Loucy (cell line): Measurements from ENCODE around the gene ENKUR.

ENCODE experiments used
- H2AFZ ChIP-seq: fragments of 200-600 bp; sonication (generic); 2 replicates; pipeline ENCODE4 v1.6.0; 2016; ENCODE audit warnings: antibody characterized with exemption, mild to moderate bottlenecking, low read length, moderate library complexity
- H3F3A ChIP-seq: fragments of 200-600 bp; 2 replicates; pipeline ENCODE4 v1.6.0; 2016; ENCODE audit warnings: antibody characterized with exemption, low read depth, mild to moderate bottlenecking
- H3K27me3 ChIP-seq: fragments of 200-600 bp; sonication (generic); 2 replicates; pipeline ENCODE4 v1.6.1; 2014; ENCODE audit warnings: low read length, mild to moderate bottlenecking; ENCODE audit not compliant: insufficient read depth, poor library complexity, severe bottlenecking
- H3K36me3 ChIP-seq: fragments of 200-600 bp; sonication (generic); 2 replicates; pipeline ENCODE4 v1.6.1; 2016; ENCODE audit warnings: low read length; ENCODE audit not compliant: insufficient read depth
- H3K4me1 ChIP-seq: fragments of 200-600 bp; sonication (generic); 2 replicates; pipeline ENCODE4 v1.5.1; 2014; ENCODE audit warnings: low read length, mild to moderate bottlenecking; ENCODE audit not compliant: insufficient read depth, poor library complexity, severe bottlenecking
- H3K4me2 ChIP-seq: fragments of 200-600 bp; sonication (generic); 2 replicates; pipeline ENCODE4 v1.6.0; 2014; ENCODE audit warnings: antibody characterized with exemption, low read length, low read depth, mild to moderate bottlenecking; ENCODE audit not compliant: poor library complexity, severe bottlenecking
- H3K4me3 ChIP-seq: fragments of 200-600 bp; sonication (generic); 2 replicates; pipeline ENCODE4 v1.5.1; 2014; ENCODE audit warnings: low read length, mild to moderate bottlenecking, mixed read lengths; ENCODE audit not compliant: poor library complexity, severe bottlenecking
- H3K79me2 ChIP-seq: fragments of 200-600 bp; sonication (generic); 2 replicates; pipeline ENCODE4 v1.6.1; 2014; ENCODE audit warnings: low read length; ENCODE audit not compliant: insufficient read depth
- H3K9ac ChIP-seq: fragments of 200-600 bp; sonication (generic); 2 replicates; pipeline ENCODE4 v1.6.0; 2014; ENCODE audit warnings: mild to moderate bottlenecking, low read depth, low read length, moderate library complexity; ENCODE audit not compliant: poor library complexity, severe bottlenecking
- H3K9me2 ChIP-seq: fragments of 200-600 bp; sonication (generic); replicated peaks from 2 replicates; pipeline ENCODE4 v1.6.1; 2016; ENCODE audit warnings: low read depth, low read length, mixed read lengths
- H3K9me3 ChIP-seq: fragments of 200-600 bp; sonication (generic); 2 replicates; pipeline ENCODE4 v1.6.1; 2014; ENCODE audit warnings: mild to moderate bottlenecking, antibody characterized with exemption, low read length, low read depth; ENCODE audit not compliant: insufficient read depth
- H4K20me1 ChIP-seq: fragments of 200-600 bp; sonication (generic); 2 replicates; pipeline ENCODE4 v1.6.0; 2014; ENCODE audit warnings: antibody characterized with exemption, low read length, mild to moderate bottlenecking; ENCODE audit not compliant: insufficient read depth, poor library complexity, severe bottlenecking
- EZH2phosphoT487 ChIP-seq: fragments of 200-600 bp; IDR thresholded peaks from 2 replicates; pipeline ENCODE4 v1.6.1; 2018; ENCODE audit warnings: antibody characterized with exemption, mild to moderate bottlenecking, moderate library complexity, borderline replicate concordance
- TF ChIP-seq, protein P1 (sequence below): fragments of 200-600 bp; sonication (generic); conservative IDR thresholded peaks from 2 replicates; pipeline ENCODE4 v1.5.1; 2014; ENCODE audit warnings: mild to moderate bottlenecking, antibody characterized with exemption, low read length

ENKUR gene

DNA sequence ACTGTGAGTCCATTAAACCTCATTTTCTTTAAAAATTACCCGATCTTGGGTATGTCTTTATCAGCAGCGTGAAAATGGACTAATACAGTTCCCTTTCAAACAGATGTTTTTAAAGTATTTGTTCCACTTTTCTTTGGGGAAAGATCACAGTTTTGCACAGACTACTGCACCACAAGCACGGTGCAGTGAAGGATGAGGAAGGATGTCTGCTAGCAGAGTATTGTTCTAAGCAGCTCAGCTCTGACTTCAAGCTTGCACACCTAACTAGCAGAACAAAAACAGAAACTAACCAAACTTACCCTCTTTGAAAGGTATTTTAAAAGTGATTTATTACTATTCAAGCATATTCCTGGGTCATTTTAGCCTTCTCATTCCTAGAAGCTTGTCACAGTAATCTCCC, 20.4 kb upstream of the ENKUR start:
- no peak overlapping the region for H3K4me2 ChIP-seq
- H3K9me3 ChIP-seq = no peaks in the 10 kb centered on the region
- H2AFZ ChIP-seq = no peak overlapping the region
- TF ChIP-seq, protein P1, sequence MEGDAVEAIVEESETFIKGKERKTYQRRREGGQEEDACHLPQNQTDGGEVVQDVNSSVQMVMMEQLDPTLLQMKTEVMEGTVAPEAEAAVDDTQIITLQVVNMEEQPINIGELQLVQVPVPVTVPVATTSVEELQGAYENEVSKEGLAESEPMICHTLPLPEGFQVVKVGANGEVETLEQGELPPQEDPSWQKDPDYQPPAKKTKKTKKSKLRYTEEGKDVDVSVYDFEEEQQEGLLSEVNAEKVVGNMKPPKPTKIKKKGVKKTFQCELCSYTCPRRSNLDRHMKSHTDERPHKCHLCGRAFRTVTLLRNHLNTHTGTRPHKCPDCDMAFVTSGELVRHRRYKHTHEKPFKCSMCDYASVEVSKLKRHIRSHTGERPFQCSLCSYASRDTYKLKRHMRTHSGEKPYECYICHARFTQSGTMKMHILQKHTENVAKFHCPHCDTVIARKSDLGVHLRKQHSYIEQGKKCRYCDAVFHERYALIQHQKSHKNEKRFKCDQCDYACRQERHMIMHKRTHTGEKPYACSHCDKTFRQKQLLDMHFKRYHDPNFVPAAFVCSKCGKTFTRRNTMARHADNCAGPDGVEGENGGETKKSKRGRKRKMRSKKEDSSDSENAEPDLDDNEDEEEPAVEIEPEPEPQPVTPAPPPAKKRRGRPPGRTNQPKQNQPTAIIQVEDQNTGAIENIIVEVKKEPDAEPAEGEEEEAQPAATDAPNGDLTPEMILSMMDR = no peak
- no peak for TF ChIP-seq EZH2phosphoT487
- H3K9me2 ChIP-seq = no peaks in the 10 kb centered on the region
- no peaks in the 10 kb centered on the region for H4K20me1 ChIP-seq
- no peak overlapping the region for H3K4me3 ChIP-seq
- H3K9ac ChIP-seq = no peak overlapping the region
- no peaks in the 10 kb centered on the region for H3K4me1 ChIP-seq
- no peaks in the 10 kb centered on the region for H3F3A ChIP-seq
- no peaks in the 10 kb centered on the region for H3K79me2 ChIP-seq
- no peaks in the 10 kb centered on the region for H3K27me3 ChIP-seq
- H3K36me3 ChIP-seq = no peaks in the 10 kb centered on the region

DNA sequence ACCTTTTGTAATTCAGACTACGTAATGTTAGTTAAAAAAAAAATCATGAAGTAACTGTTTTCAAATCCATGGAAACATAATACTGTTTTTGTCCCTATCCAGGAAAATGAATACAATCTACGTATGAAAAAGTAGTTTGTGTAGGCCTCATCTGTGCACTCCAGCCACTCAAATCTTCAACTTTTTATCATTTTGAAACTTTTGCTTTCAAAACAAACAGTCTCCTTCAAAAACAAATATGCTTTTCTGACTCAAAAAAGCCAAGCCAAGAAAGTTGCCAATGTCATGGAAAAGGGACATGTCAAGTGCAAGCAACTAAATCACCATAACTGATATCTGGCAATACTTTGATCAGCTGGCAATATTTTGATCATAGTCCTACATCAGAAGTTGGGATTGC, 13.6 kb upstream of the ENKUR start:
- no peaks in the 10 kb centered on the region for H4K20me1 ChIP-seq
- no peaks in the 10 kb centered on the region for H3K27me3 ChIP-seq
- H3K4me1 ChIP-seq = no peaks in the 10 kb centered on the region

DNA sequence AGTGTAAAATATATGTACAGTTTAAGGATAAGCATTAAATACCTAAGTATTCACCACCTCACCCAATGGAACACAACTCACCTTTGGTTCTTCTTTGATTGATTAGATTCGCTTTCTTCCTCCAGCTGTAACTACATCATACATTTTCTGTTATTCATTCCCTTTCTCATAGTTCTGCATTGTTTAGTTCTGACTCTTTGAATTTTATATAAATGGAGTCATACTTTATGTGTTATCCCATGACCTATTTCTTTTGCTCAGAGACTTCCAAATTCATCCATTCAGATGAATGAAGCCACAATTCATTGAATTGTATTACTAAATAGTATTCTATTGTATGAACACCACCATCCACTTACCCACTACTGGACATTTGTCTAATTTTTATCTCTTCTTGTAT, 12.8 kb upstream of the ENKUR start:
- no peak for TF ChIP-seq EZH2phosphoT487
- TF ChIP-seq, protein P1 = no peak
- Histone ChIP-seq H3K9ac (no peak overlapping the region), H3K27me3 (no peaks in the 10 kb centered on the region), H3K9me3 (no peaks in the 10 kb centered on the region), H4K20me1 (no peaks in the 10 kb centered on the region), H2AFZ (no peak overlapping the region), H3K9me2 (no peaks in the 10 kb centered on the region), H3K36me3 (no peaks in the 10 kb centered on the region), H3K4me3 (no peak overlapping the region), H3K79me2 (no peaks in the 10 kb centered on the region), H3F3A (no peaks in the 10 kb centered on the region), H3K4me1 (no peaks in the 10 kb centered on the region), H3K4me2 (no peak overlapping the region)

More for the DNA sequence above, 13.6 kb upstream of the ENKUR start:
- Histone ChIP-seq H3K4me2 (no peak overlapping the region), H3K9me2 (no peaks in the 10 kb centered on the region), H3K36me3 (no peaks in the 10 kb centered on the region), H3K9me3 (no peaks in the 10 kb centered on the region), H2AFZ (no peak overlapping the region), H3K79me2 (no peaks in the 10 kb centered on the region), H3F3A (no peaks in the 10 kb centered on the region), H3K9ac (no peak overlapping the region), H3K4me3 (no peak overlapping the region)
- TF ChIP-seq, protein P1 = no peak
- no peak for TF ChIP-seq EZH2phosphoT487
